GM21367 (cell line): ENCODE results near the gene KCNQ1.

Experiments used
- ATAC-seq: cut with Tn5 transposase; IDR thresholded peaks from one replicate; pipeline ENCODE4 v1.9.1; 2021; ENCODE audit not compliant: unreplicated experiment

KCNQ1 gene

GRCh38 chr11:2787816-2788167 is 343.0 kb downstream of the KCNQ1 start:
- no peak for ATAC-seq

- no peak for ATAC-seq
These were observed 343.6 kb downstream of the KCNQ1 start for GRCh38 chr11:2788168-2789071.

GRCh38 chr11:2789331-2789730 is 344.5 kb downstream of the KCNQ1 start:
- ATAC-seq = no peak

- ATAC-seq = no peak
These were observed 345.2 kb downstream of the KCNQ1 start for GRCh38 chr11:2789791-2790567.

- no peak for ATAC-seq
These were observed 345.7 kb downstream of the KCNQ1 start for GRCh38 chr11:2790568-2790921.

- ATAC-seq = no peak
These were observed 346.3 kb downstream of the KCNQ1 start for GRCh38 chr11:2791139-2791520.

- ATAC-seq = no peak
These were observed 346.9 kb downstream of the KCNQ1 start for GRCh38 chr11:2791521-2792380.

- no peak for ATAC-seq
These were observed 347.8 kb downstream of the KCNQ1 start for GRCh38 chr11:2792381-2793250.

- no peak for ATAC-seq
These were observed 348.9 kb downstream of the KCNQ1 start for GRCh38 chr11:2793701-2794045.

- no peak for ATAC-seq
These were observed 349.5 kb downstream of the KCNQ1 start for GRCh38 chr11:2794046-2794967.

- no peak for ATAC-seq
These were observed 350.1 kb downstream of the KCNQ1 start for GRCh38 chr11:2794968-2795322.

- ATAC-seq = no peak
These were observed 350.7 kb downstream of the KCNQ1 start for GRCh38 chr11:2795491-2795991.

GRCh38 chr11:2796091-2796490 is 351.3 kb downstream of the KCNQ1 start:
- no peak for ATAC-seq

- ATAC-seq = no peak
These were observed 351.8 kb downstream of the KCNQ1 start for GRCh38 chr11:2796508-2797113.

- ATAC-seq = no peak
These were observed 352.4 kb downstream of the KCNQ1 start for GRCh38 chr11:2797121-2797711.

GRCh38 chr11:2797741-2798361 is 353.0 kb downstream of the KCNQ1 start:
- ATAC-seq = no peak

GRCh38 chr11:2798951-2799761 is 354.3 kb downstream of the KCNQ1 start:
- ATAC-seq = no peak
